Nasal cavity respiratory epithelium epithelial cell of viscerocranial mucosa (primary cell): Measurements from ENCODE around the gene RAMP3. TPM values are rescaled to one million over a fixed set of nuclear protein-coding genes. Genes with fewer than 3 reads are reported as not detected.

Source experiments
- total RNA-seq: library from RNA; depleted of rRNA; stranded (reverse); fragments of >200 nt; gene quantifications from 2 replicates; pipeline ENCODE4 v1.2.3, GENCODE V29; 2014

RAMP3 gene
- not detected in 2 replicates for total RNA-seq

GRCh38 chr7:45157653-45158401, at the start of gene RAMP3:
Gene RAMP3, plus strand, starts transcription at chr7:45157791. Its CDS starts 38 bp downstream, at chr7:45157829.

GRCh38 chr7:45111298-45112223, 46.0 kb upstream of the RAMP3 start, which contains the start of gene TBRG4:
Gene TBRG4, minus strand, starts transcription at chr7:45111697. Its CDS starts 2,460 bp downstream, at chr7:45109237.

Other genes with a start within 250 kb of the RAMP3 start
- 0.14 and 0.34 TPM in 2 replicates for gene MYO1G, start 178.8 kb upstream of the RAMP3 start, total RNA-seq
- gene CCM2, start 157.6 kb upstream of the RAMP3 start, total RNA-seq, result 46.1 and 65.6 TPM in 2 replicates
- 0.34 and 0.43 TPM in 2 replicates for gene NACAD, start 68.8 kb upstream of the RAMP3 start, total RNA-seq
- 89.9 and 109 TPM in 2 replicates for gene TBRG4, start 46.1 kb upstream of the RAMP3 start, total RNA-seq